Mucosa of descending colon (tissue), 3 donors: Measurements from ENCODE around the gene BCO1. TPM values are rescaled to one million over a fixed set of nuclear protein-coding genes. Genes with fewer than 3 reads are reported as not detected.

Source experiments
- ATAC-seq: fragments of 200-7000 bp; cut with Tn5 transposase; one replicate; pipeline ENCODE4 v1.9.1; 2020; ENCODE audit warnings: mild to moderate bottlenecking, moderate library complexity
- DNase-seq, 3 donors: peaks; one replicate each; pipeline ENCODE4 v3.0.0-alpha.2; 2020
- H3K36me3 ChIP-seq: fragments of 200-600 bp; one replicate; pipeline ENCODE4 v1.8.0; 2021; ENCODE audit warnings: low read depth, mild to moderate bottlenecking
- H3K4me1 ChIP-seq: fragments of 200-600 bp; one replicate; pipeline ENCODE4 v1.8.0; 2021; ENCODE audit warnings: low read depth, mild to moderate bottlenecking
- H3K4me3 ChIP-seq: fragments of 200-600 bp; one replicate; pipeline ENCODE4 v1.8.0; 2021; ENCODE audit warnings: mild to moderate bottlenecking
- H3K9me3 ChIP-seq: fragments of 200-600 bp; one replicate; pipeline ENCODE4 v1.8.0; 2021; ENCODE audit warnings: mild to moderate bottlenecking
- CTCF ChIP-seq: fragments of 200-600 bp; IDR thresholded peaks from one replicate; pipeline ENCODE4 v1.8.0; 2022; ENCODE audit warnings: antibody characterized with exemption, mild to moderate bottlenecking
- intact Hi-C, 2 donors: fragments of 100-400 bp; cut with DNase I in 1 of 2; cut with micrococcal nuclease in 1 of 2; formaldehyde crosslinking; loops; one replicate each; pipeline versions ENCODE4 v1.11.0 to v1.11.1; 2022; cut with DNase I, micrococcal nuclease
- total RNA-seq, 3 donors: library from RNA; stranded (reverse); fragmentation: NEBNext Ultra II Directional in 2 of 3; extraction: Animal tissue kit (Norgen Biotek cat#: 25700) in 2 of 3; gene quantifications; one replicate each; pipeline versions ENCODE4 v1.2.1 to v1.2.4, GENCODE V29; 2021 to 2023
- donor health status: DM: no; HTN: no; CAD: no; lungs with moderate emphysema.
- donor health status: DM: no; HTN: no; CAD: no.
- donor health status: DM: no; HTN: yes; CAD: no.

The BCO1 gene
- total RNA-seq, 3 donors from 2014 or later: 2.2 to 6.5 (median 4.5) TPM

- ATAC-seq (peak; percentile 92), DNase-seq (peak in 1 of 3 donors; percentile 61)
- Histone ChIP-seq H3K36me3 (no peaks in the 10 kb centered on the region), H3K9me3 (no peaks in the 10 kb centered on the region), H3K4me3 (no peak overlapping the region), H3K4me1 (peaks cover 19% of the 10 kb centered on the region)
- intact Hi-C loops: no loop called here
- TF ChIP-seq CTCF: no peak
Measured at GRCh38 chr16:81293909-81294802, 55.7 kb downstream of the BCO1 start.

DNA sequence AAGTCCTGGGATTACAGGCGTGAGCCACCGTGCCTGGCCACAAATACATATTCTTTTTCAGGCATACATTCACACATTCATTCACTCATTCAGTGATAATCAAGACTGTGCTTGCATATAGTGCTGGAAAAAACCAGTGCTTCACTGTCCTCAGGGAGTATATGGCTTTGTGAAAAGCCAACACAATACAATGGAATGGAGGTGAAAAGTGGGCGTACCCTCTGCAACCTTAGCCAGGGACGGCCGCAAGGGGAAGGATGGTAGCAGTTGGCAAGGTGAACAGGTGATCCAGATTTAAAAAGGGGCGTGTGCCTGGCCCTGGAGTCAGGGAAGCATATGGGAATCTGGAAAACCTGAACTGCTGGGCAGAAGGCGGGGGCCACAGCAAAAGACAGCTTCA, 58.1 kb downstream of the BCO1 start:
- Histone ChIP-seq H3K4me3 (no peak overlapping the region), H3K4me1 (peaks cover 19% of the 10 kb centered on the region), H3K36me3 (no peaks in the 10 kb centered on the region), H3K9me3 (no peaks in the 10 kb centered on the region)
- intact Hi-C loops: no loop called here
- TF ChIP-seq CTCF: no peak
- DNase-seq: no peak
- ATAC-seq: no peak

DNA sequence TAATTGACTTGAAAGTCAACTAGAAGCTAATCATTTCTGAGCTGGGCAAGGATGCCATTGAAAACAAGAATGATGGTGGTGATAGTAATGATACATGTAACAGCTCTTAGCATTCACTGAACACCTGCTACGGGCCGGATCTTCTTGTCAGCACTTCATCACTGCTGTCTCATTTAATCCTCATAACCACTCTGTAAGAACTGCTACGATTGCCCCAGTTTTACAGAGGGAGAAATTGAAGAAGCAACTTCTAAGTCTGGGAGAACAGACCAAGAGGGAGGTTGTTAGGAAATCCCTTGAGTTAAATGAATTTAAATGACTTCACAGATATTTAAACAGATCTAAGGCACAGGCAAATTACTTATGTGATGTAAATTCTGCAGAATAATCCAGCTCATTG, 69.3 kb downstream of the BCO1 start:
- ATAC-seq: no peak
- Histone ChIP-seq H3K4me3 (no peak overlapping the region), H3K4me1 (peaks cover 3% of the 10 kb centered on the region), H3K36me3 (no peaks in the 10 kb centered on the region), H3K9me3 (no peaks in the 10 kb centered on the region)
- no peak for TF ChIP-seq CTCF
- intact Hi-C loops: no loop called here
- DNase-seq: no peak

GRCh38 chr16:81310045-81310644, 71.7 kb downstream of the BCO1 start:
- Histone ChIP-seq H3K9me3 (no peaks in the 10 kb centered on the region), H3K36me3 (no peaks in the 10 kb centered on the region), H3K4me3 (no peak overlapping the region), H3K4me1 (peaks cover 15% of the 10 kb centered on the region)
- ATAC-seq (no peak), DNase-seq (no peak)
- TF ChIP-seq CTCF: no peak
- intact Hi-C loops: no loop called here

GRCh38 chr16:81311762-81312161, 73.3 kb downstream of the BCO1 start:
- Histone ChIP-seq H3K4me1 (peaks cover 15% of the 10 kb centered on the region), H3K36me3 (no peaks in the 10 kb centered on the region), H3K4me3 (no peak overlapping the region), H3K9me3 (no peaks in the 10 kb centered on the region)
- intact Hi-C loops: no loop called here
- ATAC-seq: no peak
- DNase-seq: no peak
- no peak for TF ChIP-seq CTCF
